Peyer's patch (tissue), 4 donors: ENCODE data around the gene CDSN. TPM values are rescaled to one million over a fixed set of nuclear protein-coding genes. Genes with fewer than 3 reads are reported as not detected.

Source experiments
- DNase-seq, 3 donors: peaks; one replicate each; pipeline ENCODE4 v3.0.0-alpha.2; 2017 to 2019
- H3K27ac ChIP-seq, 4 donors: fragments of 200-600 bp; sonication (generic); one replicate each; pipeline ENCODE4 v1.5.1; 2016 to 2019
- H3K27me3 ChIP-seq, 2 donors: fragments of 200-600 bp; sonication (generic); one replicate each; pipeline ENCODE4 v1.5.1; 2019
- H3K36me3 ChIP-seq, 3 donors: fragments of 200-600 bp; sonication (generic); one replicate each; pipeline ENCODE4 v1.5.1; 2016 to 2019
- H3K4me1 ChIP-seq, 4 donors: fragments of 200-600 bp; sonication (generic); one replicate each; pipeline ENCODE4 v1.5.1; 2016 to 2019
- H3K4me3 ChIP-seq, 4 donors: fragments of 200-600 bp; sonication (generic); 1 replicate in 3 of 4; 2 replicates in 1 of 4; pipeline ENCODE4 v1.5.1; 2016 to 2019; ENCODE audit warnings: mild to moderate bottlenecking in 1 of 4
- H3K9me3 ChIP-seq, 4 donors: fragments of 200-600 bp; sonication (generic); one replicate each; pipeline ENCODE4 v1.5.1; 2016 to 2019; ENCODE audit warnings: mild to moderate bottlenecking in 1 of 4
- CTCF ChIP-seq, 6 experiments: fragments of 450-650 bp in 4 of 6; fragments of 200-600 bp in 2 of 6; sonication (generic) in 1 of 6; IDR thresholded peaks; one replicate each; pipeline ENCODE4 v1.5.1; 2017 to 2019; ENCODE audit warnings: antibody characterized with exemption in 6 of 6, mild to moderate bottlenecking in 3 of 6, moderate library complexity in 1 of 6
- POLR2A ChIP-seq, 2 donors: fragments of 450-650 bp; IDR thresholded peaks; one replicate each; pipeline ENCODE4 v1.5.1; 2017; ENCODE audit warnings: antibody characterized with exemption in 2 of 2, mild to moderate bottlenecking in 2 of 2, moderate library complexity in 2 of 2
- total RNA-seq, 4 donors: library from RNA; depleted of rRNA; stranded (reverse); fragments of >200 nt; gene quantifications; one replicate each; pipeline ENCODE4 v1.1.0, GENCODE V29; 2016

Gene CDSN
- total RNA-seq, 4 donors from 2014 or later: 0.54 TPM; not detected in 3

- no peak overlapping the region for H3K27ac ChIP-seq
- peaks cover 0 to 11% (median 0%) of the 10 kb centered on the region in 3 donors for H3K36me3 ChIP-seq
- no peak for DNase-seq
- peaks cover 0 to 9% (median 7%) of the 10 kb centered on the region in 4 donors for H3K4me1 ChIP-seq
- H3K4me3 ChIP-seq: no peak overlapping the region
- no peak for TF ChIP-seq CTCF (IDR thresholded peaks at IDR 0.05)
- TF ChIP-seq POLR2A (IDR thresholded peaks at IDR 0.05): no peak
- H3K9me3 ChIP-seq: no peaks in the 10 kb centered on the region
- H3K27me3 ChIP-seq: no peaks in the 10 kb centered on the region
These were observed 43.7 kb upstream of the CDSN start for GRCh38 chr6:31163922-31164321.

- Histone ChIP-seq H3K9me3 (no peaks in the 10 kb centered on the region), H3K36me3 (peaks cover 0 to 11% (median 0%) of the 10 kb centered on the region in 3 donors), H3K4me3 (no peak overlapping the region), H3K27ac (no peak overlapping the region), H3K4me1 (peaks cover 0 to 14% (median 7%) of the 10 kb centered on the region in 4 donors), H3K27me3 (no peaks in the 10 kb centered on the region)
- no peak for TF ChIP-seq POLR2A (IDR thresholded peaks at IDR 0.05)
- TF ChIP-seq CTCF (IDR thresholded peaks at IDR 0.05): no peak
- no peak for DNase-seq
These were observed 42.4 kb upstream of the CDSN start for GRCh38 chr6:31162463-31163165.

GRCh38 chr6:31161216-31162126 is 41.2 kb upstream of the CDSN start:
- no peak for DNase-seq
- H3K9me3 ChIP-seq: no peaks in the 10 kb centered on the region
- H3K36me3 ChIP-seq: peaks cover 0 to 11% (median 0%) of the 10 kb centered on the region in 3 donors
- H3K4me3 ChIP-seq: no peak overlapping the region
- no peak overlapping the region for H3K27ac ChIP-seq
- TF ChIP-seq CTCF (IDR thresholded peaks at IDR 0.05): no peak
- TF ChIP-seq POLR2A (IDR thresholded peaks at IDR 0.05): no peak
- H3K4me1 ChIP-seq: peaks cover 0 to 22% (median 11%) of the 10 kb centered on the region in 4 donors
- H3K27me3 ChIP-seq: no peaks in the 10 kb centered on the region

- DNase-seq: peak in 1 of 3 donors; percentile 30
- TF ChIP-seq POLR2A (IDR thresholded peaks at IDR 0.05): no peak
- peak in 2 of 6 experiments; percentile 4 for TF ChIP-seq CTCF (IDR thresholded peaks at IDR 0.05)
These were observed 38.9 kb upstream of the CDSN start for GRCh38 chr6:31158863-31159855.

More at GRCh38 chr6:31158863-31159855, 38.9 kb upstream of the CDSN start:
- Histone ChIP-seq H3K27me3 (no peaks in the 10 kb centered on the region), H3K9me3 (no peaks in the 10 kb centered on the region), H3K36me3 (peaks cover 0 to 16% (median 0%) of the 10 kb centered on the region in 3 donors), H3K4me3 (peak overlapping the region; percentile 61 to 75 (median 66)), H3K27ac (peak overlapping the region; percentile 43 to 74 (median 47)), H3K4me1 (peaks cover 0 to 22% (median 11%) of the 10 kb centered on the region in 4 donors)
